ENCODE data around the gene ATG13.

DNA sequence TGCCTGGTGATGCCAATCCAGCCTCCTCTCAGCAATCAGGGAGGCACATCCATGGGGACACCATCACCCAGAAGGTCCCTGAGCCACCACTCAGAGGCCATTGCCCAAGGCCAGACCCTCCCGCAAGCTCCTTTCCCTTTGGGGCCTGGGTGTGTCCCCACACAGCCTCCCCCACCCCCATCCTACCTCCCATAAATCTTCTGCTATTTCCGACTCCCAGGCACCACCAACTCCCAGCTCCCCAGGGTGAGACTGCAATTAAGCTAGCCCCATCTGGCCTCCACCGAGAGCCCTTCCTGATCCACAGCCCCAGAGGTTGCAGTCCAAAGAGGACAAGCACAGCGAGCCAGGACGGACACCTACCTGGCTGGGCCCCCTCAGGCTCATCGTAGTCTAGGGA, 76.7 kb downstream of the ATG13 start:
- TF ChIP-seq SIN3A (IDR thresholded peaks at IDR 0.05; ENCODE audit: borderline replicate concordance, insufficient read depth, low read length) (no peak), POLR2AphosphoS5 (IDR thresholded peaks at IDR 0.05; ENCODE audit: low read depth, low read length) (no peak), TAF1 (IDR thresholded peaks at IDR 0.05; ENCODE audit: borderline replicate concordance, insufficient read depth, low read length) (no peak)

Measured in PFSK-1 (cell line).